Peyer's patch (tissue), 4 donors: ENCODE measurements around the gene SLC13A2. TPM values are rescaled to one million over a fixed set of nuclear protein-coding genes. Genes with fewer than 3 reads are reported as not detected.
"Not testable (repeated sequence)": the region's sequence is repeated elsewhere in the genome, so short reads cannot be mapped to it uniquely, and the experiment has no call there.

Experiments
- DNase-seq, 3 donors: peaks; one replicate each; pipeline ENCODE4 v3.0.0-alpha.2; 2017 to 2019
- H3K27ac ChIP-seq, 4 donors: fragments of 200-600 bp; sonication (generic); one replicate each; pipeline ENCODE4 v1.5.1; 2016 to 2019
- H3K27me3 ChIP-seq, 2 donors: fragments of 200-600 bp; sonication (generic); one replicate each; pipeline ENCODE4 v1.5.1; 2019
- H3K36me3 ChIP-seq, 3 donors: fragments of 200-600 bp; sonication (generic); one replicate each; pipeline ENCODE4 v1.5.1; 2016 to 2019
- H3K4me1 ChIP-seq, 4 donors: fragments of 200-600 bp; sonication (generic); one replicate each; pipeline ENCODE4 v1.5.1; 2016 to 2019
- H3K4me3 ChIP-seq, 4 donors: fragments of 200-600 bp; sonication (generic); 1 replicate in 3 of 4; 2 replicates in 1 of 4; pipeline ENCODE4 v1.5.1; 2016 to 2019; ENCODE audit warnings: mild to moderate bottlenecking in 1 of 4
- H3K9me3 ChIP-seq, 4 donors: fragments of 200-600 bp; sonication (generic); one replicate each; pipeline ENCODE4 v1.5.1; 2016 to 2019; ENCODE audit warnings: mild to moderate bottlenecking in 1 of 4
- POLR2A ChIP-seq, 2 donors: fragments of 450-650 bp; IDR thresholded peaks; one replicate each; pipeline ENCODE4 v1.5.1; 2017; ENCODE audit warnings: antibody characterized with exemption in 2 of 2, mild to moderate bottlenecking in 2 of 2, moderate library complexity in 2 of 2
- total RNA-seq, 4 donors: library from RNA; depleted of rRNA; stranded (reverse); fragments of >200 nt; gene quantifications; one replicate each; pipeline ENCODE4 v1.1.0, GENCODE V29; 2016
- TF ChIP-seq, protein P1 (sequence below), 6 experiments: fragments of 450-650 bp in 4 of 6; fragments of 200-600 bp in 2 of 6; sonication (generic) in 1 of 6; IDR thresholded peaks; one replicate each; pipeline ENCODE4 v1.5.1; 2017 to 2019; ENCODE audit warnings: antibody characterized with exemption in 6 of 6, mild to moderate bottlenecking in 3 of 6, moderate library complexity in 1 of 6

The SLC13A2 gene
- total RNA-seq, 4 donors from 2014 or later, result 11.6 to 612 (median 544) TPM

DNA sequence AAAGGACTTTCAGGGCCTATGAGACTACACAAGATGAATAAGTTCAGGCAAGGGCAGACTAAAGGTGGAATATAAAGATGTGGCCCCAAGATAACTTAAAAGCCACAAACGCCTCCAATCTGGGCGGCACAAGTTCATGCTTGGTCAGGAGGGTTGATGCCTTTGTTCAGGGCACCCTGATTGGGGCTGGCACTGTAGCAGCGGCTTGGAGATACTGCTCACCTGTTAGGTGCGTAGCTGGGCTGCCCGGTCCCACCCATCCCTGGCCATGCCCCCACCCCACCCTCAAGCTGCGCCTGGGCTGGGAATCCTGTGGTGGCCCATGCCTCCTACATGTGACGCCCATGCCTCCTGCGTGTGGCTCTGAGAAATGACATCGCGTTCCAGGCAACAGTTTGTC is 12.5 kb upstream of the SLC13A2 start:
- DNase-seq, result no peak

DNA sequence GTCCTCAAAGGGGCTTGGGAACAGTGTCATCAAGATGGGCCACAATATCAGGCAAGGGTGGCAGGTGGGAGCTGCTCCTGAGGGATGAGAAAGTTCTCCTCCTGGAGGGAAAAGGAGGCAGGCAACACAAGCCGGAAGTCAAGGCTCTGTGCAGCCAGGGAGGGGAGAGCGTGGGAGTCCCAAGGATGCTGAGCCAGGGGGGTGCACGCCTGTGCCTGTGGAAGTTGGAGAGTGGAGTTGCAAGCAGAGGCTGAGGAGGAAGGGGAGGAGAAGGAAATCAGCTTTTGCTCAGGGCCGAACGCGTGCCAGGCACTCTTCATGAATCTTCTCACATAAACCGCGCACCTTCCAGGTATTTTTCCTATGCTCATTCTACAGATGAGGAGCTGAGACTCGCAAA is 7.4 kb upstream of the SLC13A2 start:
- no peaks in the 10 kb centered on the region for H3K27me3 ChIP-seq
- TF ChIP-seq, protein P1, sequence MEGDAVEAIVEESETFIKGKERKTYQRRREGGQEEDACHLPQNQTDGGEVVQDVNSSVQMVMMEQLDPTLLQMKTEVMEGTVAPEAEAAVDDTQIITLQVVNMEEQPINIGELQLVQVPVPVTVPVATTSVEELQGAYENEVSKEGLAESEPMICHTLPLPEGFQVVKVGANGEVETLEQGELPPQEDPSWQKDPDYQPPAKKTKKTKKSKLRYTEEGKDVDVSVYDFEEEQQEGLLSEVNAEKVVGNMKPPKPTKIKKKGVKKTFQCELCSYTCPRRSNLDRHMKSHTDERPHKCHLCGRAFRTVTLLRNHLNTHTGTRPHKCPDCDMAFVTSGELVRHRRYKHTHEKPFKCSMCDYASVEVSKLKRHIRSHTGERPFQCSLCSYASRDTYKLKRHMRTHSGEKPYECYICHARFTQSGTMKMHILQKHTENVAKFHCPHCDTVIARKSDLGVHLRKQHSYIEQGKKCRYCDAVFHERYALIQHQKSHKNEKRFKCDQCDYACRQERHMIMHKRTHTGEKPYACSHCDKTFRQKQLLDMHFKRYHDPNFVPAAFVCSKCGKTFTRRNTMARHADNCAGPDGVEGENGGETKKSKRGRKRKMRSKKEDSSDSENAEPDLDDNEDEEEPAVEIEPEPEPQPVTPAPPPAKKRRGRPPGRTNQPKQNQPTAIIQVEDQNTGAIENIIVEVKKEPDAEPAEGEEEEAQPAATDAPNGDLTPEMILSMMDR (IDR thresholded peaks at IDR 0.05), result no peak
- TF ChIP-seq POLR2A (IDR thresholded peaks at IDR 0.05), result no peak
- no peak overlapping the region for H3K4me3 ChIP-seq
- H3K9me3 ChIP-seq, result no peaks in the 10 kb centered on the region
- H3K36me3 ChIP-seq, result no peaks in the 10 kb centered on the region
- no peak for DNase-seq
- H3K27ac ChIP-seq, result peak overlapping the region in 1 of 4 donors; percentile 30
- peaks cover 0 to 18% (median 0%) of the 10 kb centered on the region in 4 donors for H3K4me1 ChIP-seq

More for the DNA sequence above, 12.5 kb upstream of the SLC13A2 start:
- no peak overlapping the region for H3K4me3 ChIP-seq
- H3K36me3 ChIP-seq, result no peaks in the 10 kb centered on the region
- no peaks in the 10 kb centered on the region for H3K9me3 ChIP-seq
- TF ChIP-seq, protein P1 (IDR thresholded peaks at IDR 0.05), result no peak
- TF ChIP-seq POLR2A (IDR thresholded peaks at IDR 0.05), result no peak
- no peaks in the 10 kb centered on the region for H3K4me1 ChIP-seq
- H3K27ac ChIP-seq, result no peak overlapping the region
- H3K27me3 ChIP-seq, result no peaks in the 10 kb centered on the region

DNA sequence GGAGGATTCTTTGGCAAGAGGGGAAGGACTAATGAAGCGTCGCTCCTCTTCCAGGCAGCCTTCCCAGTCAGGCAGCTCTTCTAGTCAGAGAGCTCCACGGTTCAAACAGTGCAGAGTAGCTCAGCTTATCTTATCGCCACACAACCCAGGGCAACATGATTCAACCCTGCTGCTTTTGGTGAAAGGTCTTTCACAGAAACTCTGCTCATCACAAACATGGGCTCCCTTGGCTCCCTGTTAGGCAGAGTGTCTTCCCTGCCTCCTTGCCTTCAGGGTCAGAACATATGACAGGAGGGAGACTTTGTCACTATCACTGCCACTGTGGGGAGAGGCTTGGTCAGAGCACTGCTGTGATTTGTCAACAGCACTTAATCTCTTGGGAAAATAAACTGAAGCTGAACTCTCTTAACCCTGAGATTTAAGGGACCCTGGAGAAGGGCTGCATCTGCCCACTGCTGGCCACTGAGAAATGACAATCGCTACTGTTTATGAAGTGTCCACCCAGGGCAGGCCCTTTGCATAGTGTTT is 6.9 kb upstream of the SLC13A2 start:
- no peaks in the 10 kb centered on the region for H3K36me3 ChIP-seq
- no peaks in the 10 kb centered on the region for H3K9me3 ChIP-seq
- H3K27me3 ChIP-seq, result no peaks in the 10 kb centered on the region
- peaks cover 0 to 21% (median 0%) of the 10 kb centered on the region in 4 donors for H3K4me1 ChIP-seq
- no peak overlapping the region for H3K4me3 ChIP-seq
- no peak for DNase-seq
- H3K27ac ChIP-seq, result peak overlapping the region in 1 of 4 donors; percentile 30
- TF ChIP-seq POLR2A (IDR thresholded peaks at IDR 0.05), result no peak
- TF ChIP-seq, protein P1 (IDR thresholded peaks at IDR 0.05), result no peak

DNA sequence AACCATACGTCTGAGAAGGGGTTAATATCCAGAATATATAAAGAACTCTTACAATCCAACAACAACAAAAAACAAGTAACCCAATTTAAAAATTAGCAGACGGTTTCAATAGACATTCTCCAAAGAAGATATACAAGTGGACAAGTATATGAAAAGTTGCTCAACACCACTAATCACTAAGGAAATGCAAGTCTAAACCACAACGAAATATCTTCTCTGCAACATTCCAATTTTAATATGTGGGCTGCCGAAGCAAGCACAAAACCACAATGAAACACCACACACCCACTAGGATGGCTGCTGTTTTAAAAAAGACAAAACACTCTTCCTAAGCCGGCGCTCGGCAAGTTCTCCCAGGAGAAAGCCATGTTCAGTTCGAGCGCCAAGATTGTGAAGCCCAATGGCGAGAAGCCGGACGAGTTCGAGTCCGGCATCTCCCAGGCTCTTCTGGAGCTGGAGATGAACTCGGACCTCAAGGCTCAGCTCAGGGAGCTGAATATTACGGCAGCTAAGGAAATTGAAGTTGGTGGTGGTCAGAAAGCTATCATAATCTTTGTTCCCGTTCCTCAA is 5.9 kb upstream of the SLC13A2 start:
- peaks cover 0 to 21% (median 0%) of the 10 kb centered on the region in 4 donors for H3K4me1 ChIP-seq
- no peak for DNase-seq
- H3K4me3 ChIP-seq, result no peak overlapping the region
- H3K27me3 ChIP-seq, result no peaks in the 10 kb centered on the region
- TF ChIP-seq POLR2A (IDR thresholded peaks at IDR 0.05), result no peak
- H3K9me3 ChIP-seq, result no peaks in the 10 kb centered on the region
- H3K36me3 ChIP-seq, result no peaks in the 10 kb centered on the region
- H3K27ac ChIP-seq, result no peak overlapping the region

DNA sequence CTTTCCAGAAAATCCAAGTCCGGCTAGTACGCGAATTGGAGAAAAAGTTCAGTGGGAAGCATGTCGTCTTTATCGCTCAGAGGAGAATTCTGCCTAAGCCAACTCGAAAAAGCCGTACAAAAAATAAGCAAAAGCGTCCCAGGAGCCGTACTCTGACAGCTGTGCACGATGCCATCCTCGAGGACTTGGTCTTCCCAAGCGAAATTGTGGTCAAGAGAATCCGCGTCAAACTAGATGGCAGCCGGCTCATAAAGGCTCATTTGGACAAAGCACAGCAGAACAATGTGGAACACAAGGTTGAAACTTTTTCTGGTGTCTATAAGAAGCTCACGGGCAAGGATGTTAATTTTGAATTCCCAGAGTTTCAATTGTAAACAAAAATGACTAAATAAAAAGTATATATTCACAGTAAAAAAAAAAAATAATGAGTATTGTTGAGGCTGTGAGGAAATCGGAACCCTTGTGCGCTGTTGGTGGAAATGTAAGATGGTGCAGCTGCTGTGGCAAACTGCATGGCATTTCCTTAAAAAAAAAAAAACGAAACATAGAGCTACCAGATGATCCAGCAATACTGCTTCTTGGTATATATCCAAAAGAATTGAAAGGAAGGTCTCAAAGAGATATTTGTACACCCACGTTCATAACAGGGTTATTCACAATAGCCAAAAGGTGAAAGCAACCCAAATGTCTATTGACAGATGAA is 5.3 kb upstream of the SLC13A2 start:
- H3K27me3 ChIP-seq, H3K9me3 ChIP-seq, DNase-seq, H3K4me3 ChIP-seq, H3K36me3 ChIP-seq, H3K27ac ChIP-seq: not testable (repeated sequence)
- H3K4me1 ChIP-seq, result peaks cover 0 to 21% (median 0%) of the 10 kb centered on the region in 4 donors

DNA sequence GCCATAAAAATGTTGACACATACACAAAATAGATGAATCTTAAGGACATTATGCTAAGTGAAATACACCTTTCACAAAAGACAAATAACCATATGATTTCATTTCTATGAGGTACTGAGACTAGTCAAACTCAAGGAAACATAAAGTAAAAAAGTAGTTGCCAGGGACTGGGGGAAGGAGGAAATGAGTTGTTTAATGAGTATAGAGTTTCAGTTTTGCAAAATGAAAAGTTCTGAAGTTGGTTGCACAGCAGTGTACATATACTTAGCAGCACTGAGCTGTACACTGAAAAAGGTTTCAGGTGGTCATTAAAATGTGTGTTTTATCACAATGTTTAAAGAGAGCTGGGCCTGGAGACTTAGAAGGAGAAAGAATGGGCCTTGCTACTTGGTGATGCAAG is 4.7 kb upstream of the SLC13A2 start:
- H3K4me3 ChIP-seq, result no peak overlapping the region
- TF ChIP-seq POLR2A (IDR thresholded peaks at IDR 0.05), result no peak
- TF ChIP-seq, protein P1 (IDR thresholded peaks at IDR 0.05), result no peak
- DNase-seq, result no peak
- H3K9me3 ChIP-seq, result no peaks in the 10 kb centered on the region
- no peak overlapping the region for H3K27ac ChIP-seq
- no peaks in the 10 kb centered on the region for H3K36me3 ChIP-seq
- H3K27me3 ChIP-seq, result no peaks in the 10 kb centered on the region
- H3K4me1 ChIP-seq, result peaks cover 0 to 21% (median 0%) of the 10 kb centered on the region in 4 donors
